ENCODE measurements around the gene EMC10. TPM values are rescaled to one million over a fixed set of nuclear protein-coding genes. Genes with fewer than 3 reads are reported as not detected.

The EMC10 gene
- total and polyA plus RNA-seq, 2 of the 4 experiments (the other 2 are of a cell fraction) = 11.3 to 90.9 TPM

- Histone ChIP-seq H2BK20ac (ENCODE audit: low read depth, low read length) (no peak overlapping the region), H3K18ac (ENCODE audit: low read depth, low read length) (no peak overlapping the region), H3K14ac (replicated peaks; ENCODE audit: low read depth, low read length) (no peak overlapping the region), H2BK5ac (ENCODE audit: low read depth, low read length, poor library complexity, severe bottlenecking) (no peak overlapping the region), H4K91ac (ENCODE audit: insufficient read depth, low read depth, low read length) (no peak overlapping the region), H3K9me1 (ENCODE audit: insufficient read depth, low read length) (no peaks in the 10 kb centered on the region), H2AK9ac (replicated peaks; ENCODE audit: low read depth, low read length, poor library complexity) (no peak overlapping the region), H3K27ac (ENCODE audit: insufficient read depth, low read length) (no peak overlapping the region), H3K23ac (ENCODE audit: low read depth, low read length) (no peak overlapping the region), H3K79me1 (ENCODE audit: low read depth in 1 of 2, low read length in 2 of 2) (no peaks in the 10 kb centered on the region), H2AFZ (replicated peaks; ENCODE audit: low read length, poor library complexity) (no peak overlapping the region), H2BK120ac (ENCODE audit: low read depth, low read length) (no peak overlapping the region), H3K9ac (ENCODE audit: low read depth, low read length) (no peak overlapping the region), H3K4me2 (ENCODE audit: low read depth, low read length) (no peak overlapping the region), H2AK5ac (ENCODE audit: low read depth, low read length) (no peak overlapping the region), H3K4me1 (ENCODE audit: control insufficient read depth, insufficient read depth, low read length) (no peaks in the 10 kb centered on the region), H4K8ac (ENCODE audit: low read depth in 2 of 2, low read length in 2 of 2) (no peak overlapping the region), H3K4ac (ENCODE audit: low read depth, low read length) (no peak overlapping the region), H3K4me3 (ENCODE audit: insufficient read depth, low read depth, low read length) (no peak overlapping the region), H3K36me3 (ENCODE audit: control insufficient read depth, insufficient read depth, low read length) (peaks cover 2% of the 10 kb centered on the region; the same call in 1 of the 2 replicates), H3K27me3 (ENCODE audit: control insufficient read depth, insufficient read depth, low read length) (peaks cover 40% of the 10 kb centered on the region), H3K56ac (ENCODE audit: extremely low read depth, insufficient read depth, low read length) (no peak overlapping the region), H4K20me1 (ENCODE audit: insufficient read depth, low read length) (no peaks in the 10 kb centered on the region), H2BK15ac (ENCODE audit: low read depth, low read length) (no peak overlapping the region), H3K9me3 (ENCODE audit: control insufficient read depth, insufficient read depth, low read length) (peaks cover 6% of the 10 kb centered on the region; the same call in 1 of the 2 replicates), H4K5ac (ENCODE audit: low read depth, low read length) (no peak overlapping the region)
- CTCF ChIA-PET = no interaction called here
- dilution Hi-C loops (cut with HindIII; ENCODE audit: low sequenced_read_pairs, unreplicated experiment) (no loop called here), intact Hi-C loops (cut with micrococcal nuclease) (no loop called here), in situ Hi-C loops (cut with MboI; ENCODE audit: low sequenced_read_pairs) (no loop called here)
- whole genome bisulfite sequencing, 2 experiments (ENCODE audit: extremely low coverage in 2 of 2, insufficient read length in 1 of 2) = 18% methylated on average over 7 of the region's 13 CpGs; no CpG with 5 or more reads in 1 of the 2 experiments
- POLR2A ChIA-PET (ENCODE audit: unreplicated experiment) = no interaction called here
- DNase-seq (no peak), ATAC-seq (ENCODE audit: low read depth) (peak; percentile 19; the same call in 1 of the 2 replicates)
- no peak for TF ChIP-seq MAZ (IDR thresholded peaks at IDR 0.05; ENCODE audit: borderline replicate concordance, low read depth, low read length)
- no peak for TF ChIP-seq FOS (IDR thresholded peaks at IDR 0.05; ENCODE audit: low read depth, low read length)
- no peak for TF ChIP-seq CHD1 (IDR thresholded peaks at IDR 0.05; ENCODE audit: low read depth, low read length)
- TF ChIP-seq NFE2L2 (IDR thresholded peaks at IDR 0.05; ENCODE audit: low read depth, low read length) = no peak
- TF ChIP-seq MAFK (IDR thresholded peaks at IDR 0.05; ENCODE audit: low read depth, low read length) = no peak
- no peak for TF ChIP-seq RAD21 (IDR thresholded peaks at IDR 0.05; ENCODE audit: low read length)
- TF ChIP-seq ELK1 (IDR thresholded peaks at IDR 0.05; ENCODE audit: borderline replicate concordance, low read depth, low read length) = no peak
- BruUV-seq (replicated peaks) = no TSS peak
Measured at GRCh38 chr19:50488389-50489194, 12.3 kb downstream of the EMC10 start.

All from IMR-90 (cell line).